ENCODE measurements around the gene BEST4.

Gene BEST4

DNA sequence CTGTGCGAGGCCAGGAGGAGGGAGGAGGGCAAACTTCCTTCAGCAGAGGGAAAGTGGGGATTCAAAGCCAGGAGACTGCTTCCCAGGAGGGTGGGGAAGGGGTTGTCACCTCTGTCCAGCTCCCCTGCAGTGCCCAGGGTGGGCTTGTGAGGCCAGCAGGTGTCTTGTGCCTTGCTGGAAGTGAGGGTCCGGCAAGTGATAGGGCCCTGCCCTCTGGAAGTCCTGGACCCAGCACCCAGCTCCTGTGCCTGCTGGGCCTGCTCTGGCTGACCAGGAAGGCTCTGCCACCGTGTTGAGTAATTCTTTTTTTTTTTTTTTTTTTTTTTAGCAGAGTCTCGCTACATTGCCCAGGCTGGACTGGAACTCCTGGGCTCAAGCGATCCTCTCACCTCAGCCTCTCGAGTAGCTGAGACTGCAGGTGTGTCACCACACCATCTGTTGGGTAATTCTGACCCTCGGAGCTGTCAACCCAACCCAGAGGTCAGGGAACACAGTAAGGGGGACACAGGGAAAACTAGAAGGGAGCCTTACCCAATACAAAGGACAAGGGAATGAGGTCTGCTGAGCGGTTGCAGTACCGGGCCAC, 1.0 kb downstream of the BEST4 start:
- Histone ChIP-seq H3K9ac (ENCODE audit: low read length) (no peak overlapping the region), H3K9me3 (ENCODE audit: control insufficient read depth, low read length) (no peaks in the 10 kb centered on the region), H3K4me3 (ENCODE audit: low read length) (no peak overlapping the region), H3K27me3 (ENCODE audit: control insufficient read depth, insufficient read depth, low read length) (peaks cover 3% of the 10 kb centered on the region), H3K36me3 (ENCODE audit: control insufficient read depth, insufficient read depth, low read length) (no peaks in the 10 kb centered on the region), H3K4me1 (ENCODE audit: control insufficient read depth, insufficient read depth, low read length) (peaks cover 32% of the 10 kb centered on the region)

DNA sequence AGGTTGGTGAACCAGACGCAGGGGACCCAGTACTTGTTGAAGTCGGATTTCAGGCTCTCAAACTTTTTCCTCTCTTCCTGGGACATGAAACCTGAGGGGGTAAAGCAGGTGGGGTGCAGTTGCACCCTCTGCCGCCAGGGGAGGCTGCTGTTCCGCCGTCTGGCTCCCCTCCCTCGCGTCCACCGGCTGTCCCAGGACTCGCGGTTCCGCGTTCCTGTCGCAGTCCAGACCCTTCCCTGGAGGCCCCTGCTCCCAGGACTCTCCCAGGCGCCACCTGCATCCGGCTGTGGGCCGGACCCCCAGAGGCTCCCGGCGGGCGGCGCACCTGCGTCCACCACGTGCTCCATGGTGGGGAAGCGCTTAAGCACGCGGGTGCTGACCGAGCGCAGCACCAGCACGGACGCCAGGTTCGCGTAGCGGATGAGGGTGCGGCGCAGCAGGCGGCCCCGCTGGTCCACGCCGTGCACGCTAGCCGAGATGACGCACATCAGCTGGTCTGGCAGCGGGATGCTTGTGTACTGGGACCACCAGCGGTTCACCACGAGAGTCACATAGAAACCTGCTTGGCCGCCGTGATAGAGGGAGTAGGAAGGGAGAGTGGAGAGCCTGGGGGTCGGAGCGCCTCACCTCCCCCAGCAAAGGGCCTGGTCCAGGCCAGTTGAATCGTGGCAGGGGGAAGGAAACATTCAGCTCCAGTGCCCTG, 1.7 kb downstream of the BEST4 start:
- Histone ChIP-seq H3K36me3 (ENCODE audit: control insufficient read depth, insufficient read depth, low read length) (no peaks in the 10 kb centered on the region), H3K4me1 (ENCODE audit: control insufficient read depth, insufficient read depth, low read length) (peaks cover 27% of the 10 kb centered on the region), H3K9ac (ENCODE audit: low read length) (peak overlapping the region; percentile 45), H3K9me3 (ENCODE audit: control insufficient read depth, low read length) (no peaks in the 10 kb centered on the region), H3K27me3 (ENCODE audit: control insufficient read depth, insufficient read depth, low read length) (peaks cover 3% of the 10 kb centered on the region), H3K4me3 (ENCODE audit: low read length) (peak overlapping the region; percentile 41)

DNA sequence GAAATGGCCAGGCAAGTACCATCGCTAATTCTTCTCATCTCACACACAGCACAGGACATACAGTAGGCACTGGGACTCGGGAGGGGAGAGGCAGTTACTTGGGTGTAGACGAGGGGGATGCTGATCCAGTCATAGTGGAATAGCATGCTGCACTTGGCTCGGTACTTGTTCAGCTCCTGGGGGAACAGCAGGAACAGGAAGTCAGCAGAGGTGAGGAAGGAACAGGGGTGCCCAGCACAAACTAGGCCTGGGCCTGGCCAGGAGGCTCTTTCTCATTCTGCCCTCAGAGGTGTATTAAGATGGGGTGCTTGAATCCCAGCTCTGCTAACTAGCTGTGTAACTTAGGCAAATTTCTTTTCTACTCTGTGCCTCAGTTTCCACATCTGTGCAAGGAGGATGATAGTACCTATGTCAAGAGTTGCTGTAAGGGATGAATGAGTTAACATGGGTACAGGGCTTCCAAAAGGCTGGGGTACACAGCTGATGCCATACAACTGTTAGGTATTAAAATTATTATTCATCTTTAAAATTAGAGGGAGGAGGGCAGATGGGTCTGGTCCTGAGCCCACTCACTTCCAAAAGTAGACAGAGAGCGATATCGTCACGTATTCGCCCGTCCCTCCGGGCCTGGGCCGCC, 2.4 kb downstream of the BEST4 start:
- peaks cover 24% of the 10 kb centered on the region for H3K4me1 ChIP-seq (ENCODE audit: control insufficient read depth, insufficient read depth, low read length)
- H3K4me3 ChIP-seq (ENCODE audit: low read length) = peak overlapping the region; percentile 41
- no peaks in the 10 kb centered on the region for H3K36me3 ChIP-seq (ENCODE audit: control insufficient read depth, insufficient read depth, low read length)
- peak overlapping the region; percentile 45 for H3K9ac ChIP-seq (ENCODE audit: low read length)
- no peaks in the 10 kb centered on the region for H3K9me3 ChIP-seq (ENCODE audit: control insufficient read depth, low read length)
- peaks cover 3% of the 10 kb centered on the region for H3K27me3 ChIP-seq (ENCODE audit: control insufficient read depth, insufficient read depth, low read length)

DNA sequence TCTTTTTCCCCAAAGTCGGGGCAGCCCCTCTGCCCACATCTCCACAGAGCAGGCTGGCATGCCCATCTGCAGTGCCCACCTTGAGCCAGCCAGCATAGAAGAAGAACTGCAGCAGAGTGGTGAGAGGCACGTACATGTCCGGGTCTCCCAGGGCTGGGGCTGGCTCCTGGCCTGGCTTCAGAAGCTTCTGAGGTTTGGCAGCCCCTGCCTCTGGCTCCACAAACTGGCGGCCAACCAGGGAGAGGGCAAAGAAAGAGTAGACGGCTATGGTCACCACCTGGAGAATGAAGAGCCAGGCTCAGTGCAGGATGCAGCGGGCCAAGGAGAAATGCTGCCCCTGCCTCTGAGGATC, 3.0 kb downstream of the BEST4 start:
- peak overlapping the region; percentile 45 for H3K9ac ChIP-seq (ENCODE audit: low read length)
- no peaks in the 10 kb centered on the region for H3K36me3 ChIP-seq (ENCODE audit: control insufficient read depth, insufficient read depth, low read length)
- H3K27me3 ChIP-seq (ENCODE audit: control insufficient read depth, insufficient read depth, low read length) = peaks cover 3% of the 10 kb centered on the region
- no peak overlapping the region for H3K4me3 ChIP-seq (ENCODE audit: low read length)
- no peaks in the 10 kb centered on the region for H3K9me3 ChIP-seq (ENCODE audit: control insufficient read depth, low read length)
- H3K4me1 ChIP-seq (ENCODE audit: control insufficient read depth, insufficient read depth, low read length) = peaks cover 24% of the 10 kb centered on the region

DNA sequence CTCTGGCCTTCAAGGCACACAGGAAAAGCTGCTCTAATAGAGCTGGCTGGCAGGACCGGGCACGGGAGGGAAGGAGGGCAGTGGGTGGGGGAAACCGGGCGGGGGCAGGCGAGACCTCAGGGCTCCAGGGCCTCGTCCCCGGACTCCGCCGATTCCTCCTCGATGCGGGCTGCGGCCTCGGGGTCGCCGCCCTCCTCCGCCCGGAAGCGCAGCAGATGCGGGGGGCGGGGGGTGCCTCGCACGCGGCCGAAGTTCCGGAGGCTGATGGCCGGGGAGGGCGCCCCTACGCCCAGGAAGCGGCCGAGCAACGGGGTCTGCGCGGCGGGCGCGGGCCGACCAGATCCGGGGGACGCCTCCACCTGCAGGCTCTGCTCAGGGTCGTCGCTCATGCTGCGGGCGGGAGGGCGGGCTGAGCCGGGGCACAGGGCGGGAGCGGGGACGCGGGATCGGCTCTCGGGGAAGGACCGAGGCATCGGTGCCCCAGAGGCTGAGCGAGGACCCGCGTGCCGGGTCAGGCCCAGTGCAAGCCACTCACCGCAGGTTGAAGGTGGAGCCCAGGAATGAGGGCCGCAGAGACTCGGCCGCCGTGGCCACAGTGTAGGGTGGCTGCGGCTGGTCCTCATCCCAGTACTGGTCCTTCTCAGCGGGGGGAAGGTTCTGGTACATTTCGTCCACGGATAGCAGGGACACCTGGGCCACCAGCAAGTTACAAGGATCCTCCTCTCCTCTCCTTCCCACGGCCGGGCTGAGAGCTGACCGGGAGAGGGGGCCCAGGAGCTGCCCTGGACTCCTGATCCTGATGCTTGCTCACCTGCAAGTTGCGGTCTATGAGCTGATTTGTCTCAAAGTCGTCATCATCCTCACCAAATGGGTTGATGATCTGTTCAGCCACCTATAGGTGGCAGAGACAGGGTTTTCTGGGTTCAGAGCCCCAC, 3.6 kb downstream of the BEST4 start:
- H3K4me1 ChIP-seq (ENCODE audit: control insufficient read depth, insufficient read depth, low read length) = peaks cover 24% of the 10 kb centered on the region
- H3K4me3 ChIP-seq (ENCODE audit: low read length) = no peak overlapping the region
- H3K9ac ChIP-seq (ENCODE audit: low read length) = peak overlapping the region; percentile 58
- no peaks in the 10 kb centered on the region for H3K36me3 ChIP-seq (ENCODE audit: control insufficient read depth, insufficient read depth, low read length)
- peaks cover 3% of the 10 kb centered on the region for H3K27me3 ChIP-seq (ENCODE audit: control insufficient read depth, insufficient read depth, low read length)
- H3K9me3 ChIP-seq (ENCODE audit: control insufficient read depth, low read length) = no peaks in the 10 kb centered on the region

DNA sequence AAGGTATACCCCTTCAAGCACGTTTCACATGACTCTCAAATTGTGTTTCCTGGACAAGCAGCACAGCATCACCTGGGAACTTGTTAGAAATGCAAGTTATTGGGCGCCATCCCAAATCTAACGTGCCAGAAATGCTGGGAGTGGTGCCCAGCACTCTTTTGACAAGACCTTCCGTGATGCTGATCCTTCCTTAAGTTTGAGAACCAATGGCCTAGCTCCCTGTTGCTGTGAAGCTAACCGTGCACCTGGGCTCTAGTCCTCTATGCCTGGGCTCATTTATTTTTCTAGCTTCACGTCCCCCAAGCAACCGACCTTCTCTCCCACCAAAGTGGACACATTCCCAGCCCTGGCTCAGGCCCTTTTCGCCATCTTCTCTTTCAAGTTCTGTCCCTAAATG, 4.3 kb downstream of the BEST4 start:
- H3K9ac ChIP-seq (ENCODE audit: low read length) = peak overlapping the region; percentile 58

DNA sequence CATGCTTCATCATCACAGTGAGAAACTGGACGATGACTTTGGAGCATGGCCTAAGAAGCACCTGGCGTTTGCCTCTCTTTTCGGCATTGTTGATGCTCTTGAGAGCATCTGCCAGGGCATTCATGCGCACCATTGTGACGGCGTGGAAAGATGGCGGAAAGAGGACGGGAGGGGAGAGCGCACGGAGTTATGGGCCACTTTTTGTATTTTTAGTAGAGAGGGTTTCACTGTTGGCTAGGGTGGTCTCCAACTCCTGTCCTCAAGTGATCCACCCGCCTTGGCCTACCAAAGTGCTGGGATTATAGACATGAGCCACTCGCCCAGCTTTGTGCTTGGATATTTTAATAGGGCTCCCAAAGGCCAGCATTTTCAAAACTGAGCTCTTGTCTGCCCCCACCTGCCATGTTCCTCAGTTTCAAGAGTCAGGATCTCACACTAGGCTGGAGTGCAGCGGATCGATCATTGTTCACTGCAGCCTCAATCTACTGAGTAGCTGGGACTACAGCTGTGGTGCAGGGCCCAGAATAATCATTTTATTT, 7.3 kb downstream of the BEST4 start:
- Histone ChIP-seq H3K4me1 (ENCODE audit: control insufficient read depth, insufficient read depth, low read length) (peaks cover 30% of the 10 kb centered on the region), H3K27me3 (ENCODE audit: control insufficient read depth, insufficient read depth, low read length) (peaks cover 3% of the 10 kb centered on the region), H3K4me3 (ENCODE audit: low read length) (no peak overlapping the region), H3K9me3 (ENCODE audit: control insufficient read depth, low read length) (no peaks in the 10 kb centered on the region), H3K36me3 (ENCODE audit: control insufficient read depth, insufficient read depth, low read length) (peaks cover 7% of the 10 kb centered on the region), H3K9ac (ENCODE audit: low read length) (no peak overlapping the region)

More for the DNA sequence above, 4.3 kb downstream of the BEST4 start:
- peaks cover 3% of the 10 kb centered on the region for H3K27me3 ChIP-seq (ENCODE audit: control insufficient read depth, insufficient read depth, low read length)
- H3K4me3 ChIP-seq (ENCODE audit: low read length) = no peak overlapping the region
- H3K36me3 ChIP-seq (ENCODE audit: control insufficient read depth, insufficient read depth, low read length) = no peaks in the 10 kb centered on the region
- H3K4me1 ChIP-seq (ENCODE audit: control insufficient read depth, insufficient read depth, low read length) = peaks cover 24% of the 10 kb centered on the region
- H3K9me3 ChIP-seq (ENCODE audit: control insufficient read depth, low read length) = no peaks in the 10 kb centered on the region

DNA sequence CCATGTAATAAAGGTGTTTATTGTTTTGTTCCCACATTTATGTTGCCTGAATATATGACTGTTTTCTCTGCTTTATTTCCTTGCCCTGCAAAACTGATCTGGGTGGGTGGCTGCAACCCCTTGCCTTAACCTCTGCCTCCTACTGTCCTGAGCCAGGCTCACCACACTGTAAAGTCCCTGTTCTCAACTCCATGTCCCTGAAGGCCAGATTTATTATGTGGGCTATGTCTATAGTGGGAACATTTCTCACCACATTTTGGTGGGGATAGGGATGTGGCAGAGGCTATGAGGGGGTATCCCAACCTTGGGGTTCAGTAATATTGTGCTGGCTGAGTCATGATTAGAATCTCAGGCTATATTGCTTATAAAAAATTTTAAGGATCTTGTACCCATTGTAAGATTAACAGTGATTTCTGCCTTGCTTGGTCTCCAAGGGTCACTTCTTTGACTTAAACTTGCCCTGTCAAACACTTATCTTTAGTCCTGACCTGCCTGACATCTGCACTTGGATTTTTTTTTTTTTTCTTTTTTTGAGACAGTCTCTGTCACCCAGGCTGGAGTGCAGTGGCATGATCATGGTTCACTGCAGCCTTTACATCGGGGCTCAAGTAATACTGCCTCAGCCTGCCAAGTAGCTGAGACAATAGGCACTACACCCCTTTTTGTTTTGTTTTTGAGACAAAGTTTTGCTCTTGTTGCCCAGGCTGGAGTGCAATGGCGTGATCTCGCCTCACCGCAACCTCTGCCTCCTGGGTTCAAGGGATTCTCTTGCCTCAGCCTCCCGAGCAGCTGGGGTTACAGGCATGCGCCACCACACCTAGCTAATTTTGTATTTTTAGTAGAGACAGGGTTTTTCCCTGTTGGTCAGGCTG, 9.0 kb downstream of the BEST4 start:
- peaks cover 7% of the 10 kb centered on the region for H3K36me3 ChIP-seq (ENCODE audit: control insufficient read depth, insufficient read depth, low read length)

DNA sequence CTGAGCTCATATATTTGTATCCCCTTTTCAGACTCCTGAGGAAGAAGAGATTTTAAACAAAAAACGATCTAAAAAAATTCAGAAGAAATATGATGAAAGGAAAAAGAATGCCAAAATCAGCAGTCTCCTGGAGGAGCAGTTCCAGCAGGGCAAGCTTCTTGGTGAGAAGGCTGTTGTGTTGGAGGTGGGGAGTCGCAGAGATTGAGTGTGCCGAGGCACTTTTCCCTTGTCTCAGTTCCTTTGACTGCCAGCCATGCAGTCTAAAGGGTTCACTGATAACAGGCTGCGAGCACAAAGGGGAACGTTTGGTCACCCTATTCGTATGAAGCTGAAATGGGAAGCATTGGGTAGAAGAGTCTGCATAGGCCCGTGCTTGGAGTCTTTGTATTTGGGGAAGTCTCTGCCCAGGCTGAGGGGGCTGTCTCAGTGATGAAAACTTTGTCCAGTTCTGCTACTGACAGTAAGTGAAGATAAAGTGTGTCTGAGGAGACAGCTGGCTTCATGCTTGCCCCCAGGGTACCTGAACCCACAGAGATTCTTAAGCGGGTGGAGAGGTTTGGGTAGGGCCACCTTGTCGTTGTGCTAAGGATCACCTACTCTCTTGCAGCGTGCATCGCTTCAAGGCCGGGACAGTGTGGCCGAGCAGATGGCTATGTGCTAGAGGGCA, 9.9 kb downstream of the BEST4 start:
- H3K36me3 ChIP-seq (ENCODE audit: control insufficient read depth, insufficient read depth, low read length) = peaks cover 7% of the 10 kb centered on the region
- no peak overlapping the region for H3K4me3 ChIP-seq (ENCODE audit: low read length)
- H3K27me3 ChIP-seq (ENCODE audit: control insufficient read depth, insufficient read depth, low read length) = no peaks in the 10 kb centered on the region

More for the DNA sequence above, 9.0 kb downstream of the BEST4 start:
- Histone ChIP-seq H3K9me3 (ENCODE audit: control insufficient read depth, low read length) (no peaks in the 10 kb centered on the region), H3K4me3 (ENCODE audit: low read length) (no peak overlapping the region), H3K27me3 (ENCODE audit: control insufficient read depth, insufficient read depth, low read length) (no peaks in the 10 kb centered on the region), H3K9ac (ENCODE audit: low read length) (no peak overlapping the region), H3K4me1 (ENCODE audit: control insufficient read depth, insufficient read depth, low read length) (peaks cover 17% of the 10 kb centered on the region)

DNA sequence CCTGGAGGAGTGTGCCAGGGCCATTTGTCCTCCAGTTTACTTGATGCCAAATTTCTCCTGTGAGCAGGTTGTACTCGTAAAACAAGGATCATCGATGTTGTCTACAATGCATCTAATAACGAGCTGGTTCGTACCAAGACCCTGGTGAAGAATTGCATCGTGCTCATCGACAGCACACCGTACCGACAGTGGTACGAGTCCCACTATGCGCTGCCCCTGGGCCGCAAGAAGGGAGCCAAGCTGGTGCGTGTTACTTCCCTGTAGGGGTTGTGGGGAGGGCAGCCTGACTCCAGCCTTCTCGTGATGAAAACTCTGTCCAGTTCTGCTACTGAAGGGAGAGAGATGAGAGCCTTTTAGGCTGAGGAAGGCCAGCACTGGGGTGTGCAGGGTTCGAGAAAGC, 10.4 kb downstream of the BEST4 start:
- peak overlapping the region; percentile 92 for H3K9ac ChIP-seq (ENCODE audit: low read length)
- H3K9me3 ChIP-seq (ENCODE audit: control insufficient read depth, low read length) = no peaks in the 10 kb centered on the region
- H3K36me3 ChIP-seq (ENCODE audit: control insufficient read depth, insufficient read depth, low read length) = peaks cover 7% of the 10 kb centered on the region
- H3K4me3 ChIP-seq (ENCODE audit: low read length) = no peak overlapping the region
- H3K4me1 ChIP-seq (ENCODE audit: control insufficient read depth, insufficient read depth, low read length) = peaks cover 13% of the 10 kb centered on the region
- no peaks in the 10 kb centered on the region for H3K27me3 ChIP-seq (ENCODE audit: control insufficient read depth, insufficient read depth, low read length)

More for the DNA sequence above, 9.9 kb downstream of the BEST4 start:
- Histone ChIP-seq H3K9me3 (ENCODE audit: control insufficient read depth, low read length) (no peaks in the 10 kb centered on the region), H3K4me1 (ENCODE audit: control insufficient read depth, insufficient read depth, low read length) (peaks cover 13% of the 10 kb centered on the region), H3K9ac (ENCODE audit: low read length) (no peak overlapping the region)

Data from mucosa of stomach (tissue), 1 donor.